ENCODE data around the gene C3.

DNA sequence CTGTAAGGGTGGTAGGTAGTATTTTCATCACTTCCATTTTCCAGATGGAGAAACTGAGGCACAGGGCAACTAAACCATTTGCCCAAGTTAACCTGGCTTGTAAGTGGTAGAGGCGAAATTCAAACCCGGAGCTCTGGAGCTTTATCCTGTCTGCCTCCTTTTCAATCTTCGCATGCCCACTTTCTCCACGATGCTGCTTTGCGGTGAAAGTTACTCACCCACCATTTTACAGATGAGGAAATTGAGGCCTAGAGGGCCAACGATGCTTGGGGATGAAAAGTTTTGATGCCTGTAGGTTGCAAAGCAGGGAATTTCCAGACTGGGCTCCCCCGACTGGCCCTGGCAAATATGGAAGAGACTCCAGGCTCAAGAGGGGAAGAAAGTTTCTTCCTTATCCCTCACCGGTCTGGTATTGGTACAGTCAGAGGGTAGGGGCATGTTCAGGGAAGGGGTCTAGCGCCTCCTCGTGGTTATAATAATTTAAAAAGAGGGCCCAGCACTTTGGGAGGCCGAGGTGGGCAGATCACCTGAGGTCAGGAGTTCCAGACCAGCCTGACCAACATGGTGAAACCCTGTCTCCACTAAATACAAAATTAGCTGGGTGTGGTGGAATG, 48.7 kb upstream of the C3 start:
- TF ChIP-seq POLR2AphosphoS5 (IDR thresholded peaks at IDR 0.05; ENCODE audit: low read depth, low read length), result no peak
- TF ChIP-seq, protein P1, sequence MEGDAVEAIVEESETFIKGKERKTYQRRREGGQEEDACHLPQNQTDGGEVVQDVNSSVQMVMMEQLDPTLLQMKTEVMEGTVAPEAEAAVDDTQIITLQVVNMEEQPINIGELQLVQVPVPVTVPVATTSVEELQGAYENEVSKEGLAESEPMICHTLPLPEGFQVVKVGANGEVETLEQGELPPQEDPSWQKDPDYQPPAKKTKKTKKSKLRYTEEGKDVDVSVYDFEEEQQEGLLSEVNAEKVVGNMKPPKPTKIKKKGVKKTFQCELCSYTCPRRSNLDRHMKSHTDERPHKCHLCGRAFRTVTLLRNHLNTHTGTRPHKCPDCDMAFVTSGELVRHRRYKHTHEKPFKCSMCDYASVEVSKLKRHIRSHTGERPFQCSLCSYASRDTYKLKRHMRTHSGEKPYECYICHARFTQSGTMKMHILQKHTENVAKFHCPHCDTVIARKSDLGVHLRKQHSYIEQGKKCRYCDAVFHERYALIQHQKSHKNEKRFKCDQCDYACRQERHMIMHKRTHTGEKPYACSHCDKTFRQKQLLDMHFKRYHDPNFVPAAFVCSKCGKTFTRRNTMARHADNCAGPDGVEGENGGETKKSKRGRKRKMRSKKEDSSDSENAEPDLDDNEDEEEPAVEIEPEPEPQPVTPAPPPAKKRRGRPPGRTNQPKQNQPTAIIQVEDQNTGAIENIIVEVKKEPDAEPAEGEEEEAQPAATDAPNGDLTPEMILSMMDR (IDR thresholded peaks at IDR 0.05), result no peak; the same call in 1 of the 2 replicates
- TF ChIP-seq SIN3A (IDR thresholded peaks at IDR 0.05; ENCODE audit: borderline replicate concordance, insufficient read depth, low read depth, low read length), result no peak
- TF ChIP-seq, protein P2, sequence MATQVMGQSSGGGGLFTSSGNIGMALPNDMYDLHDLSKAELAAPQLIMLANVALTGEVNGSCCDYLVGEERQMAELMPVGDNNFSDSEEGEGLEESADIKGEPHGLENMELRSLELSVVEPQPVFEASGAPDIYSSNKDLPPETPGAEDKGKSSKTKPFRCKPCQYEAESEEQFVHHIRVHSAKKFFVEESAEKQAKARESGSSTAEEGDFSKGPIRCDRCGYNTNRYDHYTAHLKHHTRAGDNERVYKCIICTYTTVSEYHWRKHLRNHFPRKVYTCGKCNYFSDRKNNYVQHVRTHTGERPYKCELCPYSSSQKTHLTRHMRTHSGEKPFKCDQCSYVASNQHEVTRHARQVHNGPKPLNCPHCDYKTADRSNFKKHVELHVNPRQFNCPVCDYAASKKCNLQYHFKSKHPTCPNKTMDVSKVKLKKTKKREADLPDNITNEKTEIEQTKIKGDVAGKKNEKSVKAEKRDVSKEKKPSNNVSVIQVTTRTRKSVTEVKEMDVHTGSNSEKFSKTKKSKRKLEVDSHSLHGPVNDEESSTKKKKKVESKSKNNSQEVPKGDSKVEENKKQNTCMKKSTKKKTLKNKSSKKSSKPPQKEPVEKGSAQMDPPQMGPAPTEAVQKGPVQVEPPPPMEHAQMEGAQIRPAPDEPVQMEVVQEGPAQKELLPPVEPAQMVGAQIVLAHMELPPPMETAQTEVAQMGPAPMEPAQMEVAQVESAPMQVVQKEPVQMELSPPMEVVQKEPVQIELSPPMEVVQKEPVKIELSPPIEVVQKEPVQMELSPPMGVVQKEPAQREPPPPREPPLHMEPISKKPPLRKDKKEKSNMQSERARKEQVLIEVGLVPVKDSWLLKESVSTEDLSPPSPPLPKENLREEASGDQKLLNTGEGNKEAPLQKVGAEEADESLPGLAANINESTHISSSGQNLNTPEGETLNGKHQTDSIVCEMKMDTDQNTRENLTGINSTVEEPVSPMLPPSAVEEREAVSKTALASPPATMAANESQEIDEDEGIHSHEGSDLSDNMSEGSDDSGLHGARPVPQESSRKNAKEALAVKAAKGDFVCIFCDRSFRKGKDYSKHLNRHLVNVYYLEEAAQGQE (IDR thresholded peaks at IDR 0.05; ENCODE audit: insufficient read depth in 1 of 2, low read depth in 2 of 2, low read length in 1 of 2), result no peak

Data from Panc1 (cell line).